ENCODE measurements around the gene TEAD1.

DNA sequence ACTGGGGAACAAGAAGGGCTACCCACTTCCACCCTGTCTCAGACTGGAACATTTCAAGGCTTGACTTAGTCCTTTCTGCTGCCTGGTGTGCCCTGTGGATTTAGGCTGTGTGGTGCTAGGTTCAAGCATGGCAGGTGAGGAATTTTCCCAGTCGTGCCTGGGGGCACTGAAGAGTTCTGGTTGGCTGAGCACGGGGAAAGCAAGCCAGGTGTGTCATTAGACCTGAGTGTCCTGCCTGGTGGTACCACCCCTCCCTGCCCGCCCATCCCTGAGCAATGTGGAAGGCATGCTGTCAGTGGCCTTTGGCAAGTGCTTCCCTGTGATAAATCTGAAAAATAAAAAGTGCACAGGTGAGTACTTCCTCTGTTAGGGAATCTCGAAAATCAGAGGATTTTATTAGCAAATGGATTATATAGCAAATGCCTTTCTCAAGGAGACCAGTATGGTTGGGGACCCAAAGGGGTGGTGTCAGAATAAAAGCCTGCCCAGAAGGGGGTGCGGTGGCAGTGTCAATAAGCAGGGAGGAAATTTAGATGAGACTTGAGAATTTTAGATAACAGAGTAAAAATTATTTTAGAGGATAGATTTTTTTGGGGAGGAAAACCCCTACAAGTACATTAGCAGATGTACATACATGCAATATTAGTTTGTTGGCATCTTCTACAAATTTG is 22.8 kb downstream of the TEAD1 start:
- TF ChIP-seq, protein P1, sequence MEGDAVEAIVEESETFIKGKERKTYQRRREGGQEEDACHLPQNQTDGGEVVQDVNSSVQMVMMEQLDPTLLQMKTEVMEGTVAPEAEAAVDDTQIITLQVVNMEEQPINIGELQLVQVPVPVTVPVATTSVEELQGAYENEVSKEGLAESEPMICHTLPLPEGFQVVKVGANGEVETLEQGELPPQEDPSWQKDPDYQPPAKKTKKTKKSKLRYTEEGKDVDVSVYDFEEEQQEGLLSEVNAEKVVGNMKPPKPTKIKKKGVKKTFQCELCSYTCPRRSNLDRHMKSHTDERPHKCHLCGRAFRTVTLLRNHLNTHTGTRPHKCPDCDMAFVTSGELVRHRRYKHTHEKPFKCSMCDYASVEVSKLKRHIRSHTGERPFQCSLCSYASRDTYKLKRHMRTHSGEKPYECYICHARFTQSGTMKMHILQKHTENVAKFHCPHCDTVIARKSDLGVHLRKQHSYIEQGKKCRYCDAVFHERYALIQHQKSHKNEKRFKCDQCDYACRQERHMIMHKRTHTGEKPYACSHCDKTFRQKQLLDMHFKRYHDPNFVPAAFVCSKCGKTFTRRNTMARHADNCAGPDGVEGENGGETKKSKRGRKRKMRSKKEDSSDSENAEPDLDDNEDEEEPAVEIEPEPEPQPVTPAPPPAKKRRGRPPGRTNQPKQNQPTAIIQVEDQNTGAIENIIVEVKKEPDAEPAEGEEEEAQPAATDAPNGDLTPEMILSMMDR (conservative IDR thresholded peaks at IDR 0.05 in 1 of 2, IDR thresholded peaks at IDR 0.05 in 1 of 2; ENCODE audit: low read depth in 1 of 2, low read length in 2 of 2): no peak
- TF ChIP-seq EZH2 (IDR thresholded peaks at IDR 0.05; ENCODE audit: low read length, missing control alignments): no peak

All from fibroblast of lung (primary cell).